ENCODE results near the gene OGT. TPM values are rescaled to one million over a fixed set of nuclear protein-coding genes. Genes with fewer than 3 reads are reported as not detected.
"Not testable (repeated sequence)": the region's sequence is repeated elsewhere in the genome, so short reads cannot be mapped to it uniquely, and the experiment has no call there.

The OGT gene
- total RNA-seq, 5 donors from 2014 or later (not counting 1 experiment from before 2014, with no cell fraction given) = 438 to 548 (median 460) TPM

DNA sequence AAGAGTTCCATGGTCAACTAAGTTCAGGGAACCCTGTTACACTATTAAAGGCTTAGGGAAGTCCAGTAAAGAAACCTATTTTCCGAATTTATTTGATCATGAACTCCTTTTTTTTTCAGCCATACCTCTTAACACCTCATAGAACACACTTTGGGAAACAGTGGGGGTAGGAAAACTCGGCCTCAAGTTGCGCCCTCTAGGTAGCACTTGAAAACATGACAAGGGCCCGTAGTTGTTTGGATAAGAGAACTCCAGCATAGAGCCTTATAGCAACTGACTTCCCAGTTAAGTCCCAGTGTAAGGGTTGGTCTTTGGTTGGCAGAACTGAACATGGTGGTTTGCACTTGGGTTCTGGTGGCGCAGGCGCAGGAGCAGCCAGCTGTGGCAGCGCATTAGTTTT, 14.4 kb downstream of the OGT start:
- DNase-seq = no peak
- POLR2A ChIA-PET = no interaction called here
- no peaks in the 10 kb centered on the region for H3K9me3 Mint-ChIP-seq
- H3K27me3 ChIP-seq (replicated peaks in 1 of 2; ENCODE audit: control insufficient read depth in 2 of 2, extremely low read depth in 1 of 2, insufficient read depth in 2 of 2, low read length in 1 of 2) = no peaks in the 10 kb centered on the region
- peaks cover 0 to 62% of the 10 kb centered on the region in 2 donors for H3K36me3 ChIP-seq (ENCODE audit: control insufficient read depth in 2 of 2, extremely low read depth in 1 of 2, insufficient read depth in 1 of 2, low read length in 1 of 2)
- H3K4me1 Mint-ChIP-seq = peaks cover 19 to 52% (median 39%) of the 10 kb centered on the region in 3 donors
- no peaks in the 10 kb centered on the region for H3K27me3 Mint-ChIP-seq
- CTCF ChIA-PET = no interaction called here
- WGBS (ENCODE audit: insufficient coverage) = no CpG with 5 or more reads among the region's 7 CpGs
- peaks cover 26% of the 10 kb centered on the region for H3K36me3 Mint-ChIP-seq
- H3K4me1 ChIP-seq (ENCODE audit: control insufficient read depth in 1 of 2, extremely low read depth in 1 of 2, insufficient read depth in 2 of 2, low read length in 2 of 2) = peaks cover 2 to 16% of the 10 kb centered on the region in 2 experiments
- H3K9me3 ChIP-seq = no peaks in the 10 kb centered on the region
- no peak overlapping the region for H3K27ac Mint-ChIP-seq
- H3K4me3 Mint-ChIP-seq = no peak overlapping the region
- H3K4me3 ChIP-seq (ENCODE audit: control insufficient read depth in 1 of 2, extremely low read depth in 1 of 2, low read length in 1 of 2) = no peak overlapping the region
- ATAC-seq (replicated peaks in 1 of 4) = no peak
- H3K27ac ChIP-seq (ENCODE audit: low read length) = no peak overlapping the region

DNA sequence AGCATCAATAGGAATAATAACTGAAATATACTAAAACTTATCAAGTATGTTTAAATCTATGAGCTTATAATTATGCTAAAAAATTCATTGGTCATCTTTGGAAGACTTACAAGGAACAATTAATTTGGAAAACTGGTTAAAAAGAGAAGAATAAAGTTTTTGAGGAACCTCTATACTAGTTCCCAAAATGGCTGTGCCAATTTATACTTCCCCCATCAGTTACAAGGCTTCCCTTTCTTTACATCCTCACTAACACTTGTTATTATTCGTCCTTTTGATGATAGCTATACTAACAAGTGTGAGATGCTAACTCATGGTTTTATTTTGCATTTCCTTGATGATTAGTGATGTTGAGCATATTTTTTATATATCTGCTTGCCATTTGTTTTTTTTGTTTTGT, 17.1 kb downstream of the OGT start:
- Histone ChIP-seq H3K27ac (ENCODE audit: low read length) (no peak overlapping the region), H3K27me3 (replicated peaks in 1 of 2; ENCODE audit: control insufficient read depth in 2 of 2, extremely low read depth in 1 of 2, insufficient read depth in 2 of 2, low read length in 1 of 2) (no peaks in the 10 kb centered on the region), H3K4me3 (ENCODE audit: control insufficient read depth in 1 of 2, extremely low read depth in 1 of 2, low read length in 1 of 2) (no peak overlapping the region), H3K4me1 (ENCODE audit: control insufficient read depth in 1 of 2, extremely low read depth in 1 of 2, insufficient read depth in 2 of 2, low read length in 2 of 2) (no peaks in the 10 kb centered on the region), H3K9me3 (no peaks in the 10 kb centered on the region), H3K36me3 (ENCODE audit: control insufficient read depth in 2 of 2, extremely low read depth in 1 of 2, insufficient read depth in 1 of 2, low read length in 1 of 2) (peaks cover 0 to 63% of the 10 kb centered on the region in 2 donors)
- Mint-ChIP-seq H3K4me3 (no peak overlapping the region), H3K9me3 (no peaks in the 10 kb centered on the region), H3K27me3 (no peaks in the 10 kb centered on the region), H3K36me3 (peaks cover 20% of the 10 kb centered on the region), H3K27ac (peak overlapping the region in 1 of 2 donors; percentile 22), H3K4me1 (peaks cover 6 to 37% (median 21%) of the 10 kb centered on the region in 3 donors)
- no CpG with 5 or more reads among the region's 1 CpG for WGBS (ENCODE audit: insufficient coverage)
- CTCF ChIA-PET = interaction anchor here (0.5 to 0.8 kb wide), 5 partner anchors 9 to 36 kb away, joined by 3 to 11 read pairs (median 4); no protein-coding TSS in a partner anchor
- ATAC-seq (replicated peaks in 1 of 4) = no peak
- POLR2A ChIA-PET = interaction anchor here (0.6 to 0.8 kb wide), 3 partner anchors 8 to 17 kb away, joined by 3 to 5 read pairs (median 3); no protein-coding TSS in a partner anchor
- DNase-seq = no peak

GRCh38 chrX:71550578-71550977, 17.7 kb downstream of the OGT start:
- ATAC-seq (replicated peaks in 1 of 4) = no peak
- Histone ChIP-seq H3K4me1 (ENCODE audit: control insufficient read depth in 1 of 2, extremely low read depth in 1 of 2, insufficient read depth in 2 of 2, low read length in 2 of 2) (no peaks in the 10 kb centered on the region), H3K9me3 (no peaks in the 10 kb centered on the region), H3K36me3 (ENCODE audit: control insufficient read depth in 2 of 2, extremely low read depth in 1 of 2, insufficient read depth in 1 of 2, low read length in 1 of 2) (peaks cover 0 to 64% of the 10 kb centered on the region in 2 donors), H3K27ac (ENCODE audit: low read length) (no peak overlapping the region), H3K4me3 (ENCODE audit: control insufficient read depth in 1 of 2, extremely low read depth in 1 of 2, low read length in 1 of 2) (no peak overlapping the region), H3K27me3 (replicated peaks in 1 of 2; ENCODE audit: control insufficient read depth in 2 of 2, extremely low read depth in 1 of 2, insufficient read depth in 2 of 2, low read length in 1 of 2) (no peaks in the 10 kb centered on the region)
- DNase-seq = no peak
- H3K36me3 Mint-ChIP-seq = peaks cover 20% of the 10 kb centered on the region
- CTCF ChIA-PET = interaction anchor here (0.5 to 0.8 kb wide), 4 partner anchors 16 to 155 kb away, joined by 3 to 11 read pairs (median 4); no protein-coding TSS in a partner anchor
- no peak overlapping the region for H3K4me3 Mint-ChIP-seq
- POLR2A ChIA-PET = interaction anchor here (0.6 kb wide), 2 partner anchors 16 to 17 kb away, joined by 3 read pairs; no protein-coding TSS in a partner anchor
- H3K9me3 Mint-ChIP-seq = no peaks in the 10 kb centered on the region
- WGBS (ENCODE audit: insufficient coverage) = no CpG with 5 or more reads among the region's 3 CpGs
- peak overlapping the region in 1 of 2 donors; percentile 22 for H3K27ac Mint-ChIP-seq
- peaks cover 11 to 35% (median 20%) of the 10 kb centered on the region in 3 donors for H3K4me1 Mint-ChIP-seq
- no peaks in the 10 kb centered on the region for H3K27me3 Mint-ChIP-seq

GRCh38 chrX:71556036-71556435, 23.1 kb downstream of the OGT start:
- peaks cover 8 to 14% (median 14%) of the 10 kb centered on the region in 3 donors for H3K4me1 Mint-ChIP-seq
- DNase-seq (no peak), ATAC-seq (replicated peaks in 1 of 4) (no peak)
- no peaks in the 10 kb centered on the region for H3K9me3 ChIP-seq
- peaks cover 18% of the 10 kb centered on the region for H3K36me3 Mint-ChIP-seq
- no peaks in the 10 kb centered on the region for H3K4me1 ChIP-seq (ENCODE audit: control insufficient read depth in 1 of 2, extremely low read depth in 1 of 2, insufficient read depth in 2 of 2, low read length in 2 of 2)
- peaks cover 0 to 7% of the 10 kb centered on the region in 2 donors for H3K27me3 Mint-ChIP-seq
- H3K9me3 Mint-ChIP-seq = no peaks in the 10 kb centered on the region
- no peak overlapping the region for H3K27ac ChIP-seq (ENCODE audit: low read length)
- H3K27ac Mint-ChIP-seq = peak overlapping the region in 1 of 2 donors; percentile 71
- no peak overlapping the region for H3K4me3 ChIP-seq (ENCODE audit: control insufficient read depth in 1 of 2, extremely low read depth in 1 of 2, low read length in 1 of 2)
- no CpG with 5 or more reads among the region's 3 CpGs for WGBS (ENCODE audit: insufficient coverage)
- H3K36me3 ChIP-seq (ENCODE audit: control insufficient read depth in 2 of 2, extremely low read depth in 1 of 2, insufficient read depth in 1 of 2, low read length in 1 of 2) = peaks cover 0 to 63% of the 10 kb centered on the region in 2 donors
- H3K27me3 ChIP-seq (replicated peaks in 1 of 2; ENCODE audit: control insufficient read depth in 2 of 2, extremely low read depth in 1 of 2, insufficient read depth in 2 of 2, low read length in 1 of 2) = no peaks in the 10 kb centered on the region
- no peak overlapping the region for H3K4me3 Mint-ChIP-seq
- CTCF ChIA-PET = no interaction called here
- POLR2A ChIA-PET = interaction anchor here in 1 of 2 donors (1.1 kb wide), 1 partner anchor 22 kb away, joined by 4 read pairs; no protein-coding TSS in a partner anchor

GRCh38 chrX:71558920-71559319, 26.0 kb downstream of the OGT start:
- Mint-ChIP-seq H3K4me3 (no peak overlapping the region), H3K9me3 (no peaks in the 10 kb centered on the region), H3K27me3 (peaks cover 0 to 11% of the 10 kb centered on the region in 2 donors), H3K4me1 (peaks cover 3 to 16% (median 15%) of the 10 kb centered on the region in 3 donors), H3K36me3 (peaks cover 24% of the 10 kb centered on the region), H3K27ac (no peak overlapping the region)
- no peaks in the 10 kb centered on the region for H3K4me1 ChIP-seq (ENCODE audit: control insufficient read depth in 1 of 2, extremely low read depth in 1 of 2, insufficient read depth in 2 of 2, low read length in 2 of 2)
- no peaks in the 10 kb centered on the region for H3K27me3 ChIP-seq (replicated peaks in 1 of 2; ENCODE audit: control insufficient read depth in 2 of 2, extremely low read depth in 1 of 2, insufficient read depth in 2 of 2, low read length in 1 of 2)
- no peak overlapping the region for H3K27ac ChIP-seq (ENCODE audit: low read length)
- H3K9me3 ChIP-seq = no peaks in the 10 kb centered on the region
- peaks cover 2 to 86% of the 10 kb centered on the region in 2 donors for H3K36me3 ChIP-seq (ENCODE audit: control insufficient read depth in 2 of 2, extremely low read depth in 1 of 2, insufficient read depth in 1 of 2, low read length in 1 of 2)
- ChIA-PET CTCF (no interaction called here), POLR2A (interaction anchor here (0.6 to 1.0 kb wide), 4 partner anchors 8 to 23 kb away, joined by 3 to 12 read pairs (median 4); no protein-coding TSS in a partner anchor)
- ATAC-seq (replicated peaks in 1 of 4) (no peak), DNase-seq (no peak)
- H3K4me3 ChIP-seq (ENCODE audit: control insufficient read depth in 1 of 2, extremely low read depth in 1 of 2, low read length in 1 of 2) = no peak overlapping the region
- WGBS (ENCODE audit: insufficient coverage) = no CpG with 5 or more reads among the region's 5 CpGs

GRCh38 chrX:71559773-71560172, 26.9 kb downstream of the OGT start:
- peaks cover 2 to 87% of the 10 kb centered on the region in 2 donors for H3K36me3 ChIP-seq (ENCODE audit: control insufficient read depth in 2 of 2, extremely low read depth in 1 of 2, insufficient read depth in 1 of 2, low read length in 1 of 2)
- WGBS (ENCODE audit: insufficient coverage) = no CpG with 5 or more reads among the region's 6 CpGs
- H3K4me1 ChIP-seq (ENCODE audit: control insufficient read depth in 1 of 2, extremely low read depth in 1 of 2, insufficient read depth in 2 of 2, low read length in 2 of 2); H3K27ac ChIP-seq (ENCODE audit: low read length); CTCF ChIA-PET; H3K4me3 Mint-ChIP-seq; H3K9me3 ChIP-seq; H3K9me3 Mint-ChIP-seq; H3K4me3 ChIP-seq (ENCODE audit: control insufficient read depth in 1 of 2, extremely low read depth in 1 of 2, low read length in 1 of 2); H3K27me3 ChIP-seq (replicated peaks in 1 of 2; ENCODE audit: control insufficient read depth in 2 of 2, extremely low read depth in 1 of 2, insufficient read depth in 2 of 2, low read length in 1 of 2); DNase-seq; H3K27ac Mint-ChIP-seq; ATAC-seq (replicated peaks in 1 of 4): not testable (repeated sequence)
- Mint-ChIP-seq H3K4me1 (peaks cover 0 to 18% (median 11%) of the 10 kb centered on the region in 3 donors), H3K36me3 (peaks cover 29% of the 10 kb centered on the region), H3K27me3 (peaks cover 0 to 11% of the 10 kb centered on the region in 2 donors)
- POLR2A ChIA-PET = interaction anchor here in 1 of 2 donors (1.0 kb wide), 1 partner anchor 11 kb away, joined by 3 read pairs; no protein-coding TSS in a partner anchor

All from T-cell (primary cell).